ENCODE results near the gene PTGES. TPM values are rescaled to one million over a fixed set of nuclear protein-coding genes. Genes with fewer than 3 reads are reported as not detected.
"Not testable (repeated sequence)": the region's sequence is repeated elsewhere in the genome, so short reads cannot be mapped to it uniquely, and the experiment has no call there.

PTGES gene
- total RNA-seq, 1 experiment from 2014 or later: 2.4 TPM

DNA sequence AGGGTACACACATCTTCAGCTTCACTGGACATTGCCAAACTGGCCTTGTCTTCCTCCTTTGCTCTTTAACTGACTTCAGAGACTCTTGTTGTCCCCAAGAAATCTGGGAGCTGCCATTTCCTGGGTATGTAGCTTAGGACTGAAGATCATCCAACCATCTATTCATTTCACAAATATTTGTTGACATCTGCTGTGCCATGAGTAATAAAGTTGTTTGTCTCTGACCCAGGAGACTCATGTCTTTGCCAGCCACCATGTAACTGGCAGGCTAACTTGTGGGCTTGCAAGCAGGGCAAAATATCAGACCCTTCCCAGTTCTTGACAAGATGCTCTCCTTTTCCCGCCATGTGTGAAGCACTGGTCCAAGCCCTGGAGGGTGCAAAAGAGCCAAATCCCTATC lies 33.0 kb upstream of the PTGES start:
- DNase-seq: no peak

DNA sequence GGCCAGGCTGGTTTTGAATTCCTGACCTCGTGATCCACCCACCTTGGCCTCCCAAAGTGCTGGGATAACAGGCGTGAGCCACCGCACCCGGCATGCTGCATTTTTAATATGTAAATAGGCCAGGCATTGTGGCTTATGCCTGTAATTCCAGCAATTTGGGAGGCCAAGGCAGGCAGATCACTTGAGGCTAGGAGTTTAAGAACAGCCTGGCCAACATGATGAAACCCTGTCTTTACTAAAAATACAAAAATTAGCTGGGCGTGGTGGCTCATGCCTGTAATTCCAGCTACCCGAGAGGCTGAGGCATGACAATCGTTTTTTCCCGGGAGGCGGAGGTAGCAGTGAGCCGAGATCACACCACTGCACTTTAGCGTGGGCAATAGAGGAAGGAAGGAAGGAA lies 32.1 kb upstream of the PTGES start:
- H4K91ac ChIP-seq (ENCODE audit: insufficient read length, low read depth, low read length); H3K14ac ChIP-seq (ENCODE audit: insufficient read depth, low read length); DNase-seq; H4K5ac ChIP-seq (ENCODE audit: insufficient read length, low read depth, low read length); H2BK12ac ChIP-seq (ENCODE audit: insufficient read length, low read depth, low read length); H4K8ac ChIP-seq (replicated peaks; ENCODE audit: insufficient read length, low read depth, low read length); H3K79me1 ChIP-seq (ENCODE audit: insufficient read depth, low read depth, low read length, poor library complexity, severe bottlenecking); H3K79me2 ChIP-seq (ENCODE audit: insufficient read depth, low read length); H3T11ph ChIP-seq (ENCODE audit: low read length); H3K4me3 Mint-ChIP-seq; H3K27me3 ChIP-seq (ENCODE audit: insufficient read depth, low read length); H3K4me1 Mint-ChIP-seq; H3K4me1 ChIP-seq (ENCODE audit: insufficient read depth, low read length); H3K23me2 ChIP-seq (ENCODE audit: insufficient read length, low read depth, low read length, poor library complexity, severe bottlenecking); H3K9me3 ChIP-seq (ENCODE audit: control insufficient read depth, low read depth, low read length); H2BK15ac ChIP-seq (ENCODE audit: low read depth, low read length); H3K4ac ChIP-seq (ENCODE audit: low read depth, low read length); H2BK5ac ChIP-seq (ENCODE audit: insufficient read length, low read length); H3K36me3 Mint-ChIP-seq (ENCODE audit: insufficient read depth in 1 of 3, low read depth in 3 of 3); H3K23ac ChIP-seq (ENCODE audit: insufficient read length, low read depth, low read length); H2AFZ ChIP-seq (ENCODE audit: low read length); H2AK5ac ChIP-seq (ENCODE audit: insufficient read length, low read length); H3K27ac ChIP-seq (ENCODE audit: insufficient read length, low read depth, low read length); H2BK20ac ChIP-seq (ENCODE audit: low read depth, low read length, poor library complexity, severe bottlenecking); H2BK120ac ChIP-seq (ENCODE audit: low read depth, low read length, poor library complexity, severe bottlenecking); H3K18ac ChIP-seq (ENCODE audit: insufficient read length, low read depth, low read length); H3K9me3 Mint-ChIP-seq; H4K20me1 ChIP-seq (ENCODE audit: control insufficient read depth, insufficient read depth, insufficient read length); H3K4me2 ChIP-seq (ENCODE audit: insufficient read depth, insufficient read length, low read length); H3K56ac ChIP-seq (ENCODE audit: insufficient read length, low read depth, low read length); H3K9ac ChIP-seq (ENCODE audit: extremely low read depth, insufficient read length, low read length): not testable (repeated sequence)
- H3K27ac Mint-ChIP-seq: peak overlapping the region in 1 of 3 experiments; percentile 7; a peak in 1 of 7 replicates
- no CpG with 5 or more reads among the region's 11 CpGs for WGBS (ENCODE audit: extremely low coverage, insufficient read length, low lambda C conversion rate)
- H3K27me3 Mint-ChIP-seq (ENCODE audit: low read depth): peaks cover 27% of the 10 kb centered on the region

More for the DNA sequence above, 33.0 kb upstream of the PTGES start:
- Histone ChIP-seq H3K23ac (ENCODE audit: insufficient read length, low read depth, low read length) (no peak overlapping the region), H3K56ac (ENCODE audit: insufficient read length, low read depth, low read length) (no peak overlapping the region), H3K9me3 (ENCODE audit: control insufficient read depth, low read depth, low read length) (no peaks in the 10 kb centered on the region), H2BK20ac (ENCODE audit: low read depth, low read length, poor library complexity, severe bottlenecking) (no peak overlapping the region), H3K4me2 (ENCODE audit: insufficient read depth, insufficient read length, low read length) (no peak overlapping the region), H3K4ac (ENCODE audit: low read depth, low read length) (no peak overlapping the region), H3K27ac (ENCODE audit: insufficient read length, low read depth, low read length) (no peak overlapping the region), H3K18ac (ENCODE audit: insufficient read length, low read depth, low read length) (no peak overlapping the region), H3K4me1 (ENCODE audit: insufficient read depth, low read length) (no peaks in the 10 kb centered on the region), H2BK5ac (ENCODE audit: insufficient read length, low read length) (no peak overlapping the region), H3K9ac (ENCODE audit: extremely low read depth, insufficient read length, low read length) (no peak overlapping the region), H3K23me2 (ENCODE audit: insufficient read length, low read depth, low read length, poor library complexity, severe bottlenecking) (no peaks in the 10 kb centered on the region), H4K20me1 (ENCODE audit: control insufficient read depth, insufficient read depth, insufficient read length) (no peaks in the 10 kb centered on the region), H3K14ac (ENCODE audit: insufficient read depth, low read length) (no peak overlapping the region), H3K79me2 (ENCODE audit: insufficient read depth, low read length) (no peaks in the 10 kb centered on the region), H3K79me1 (ENCODE audit: insufficient read depth, low read depth, low read length, poor library complexity, severe bottlenecking) (no peaks in the 10 kb centered on the region), H4K91ac (ENCODE audit: insufficient read length, low read depth, low read length) (no peak overlapping the region), H4K5ac (ENCODE audit: insufficient read length, low read depth, low read length) (no peak overlapping the region), H4K8ac (replicated peaks; ENCODE audit: insufficient read length, low read depth, low read length) (no peak overlapping the region), H3T11ph (ENCODE audit: low read length) (no peak overlapping the region), H2BK12ac (ENCODE audit: insufficient read length, low read depth, low read length) (no peak overlapping the region), H3K27me3 (ENCODE audit: insufficient read depth, low read length) (no peaks in the 10 kb centered on the region), H2BK15ac (ENCODE audit: low read depth, low read length) (no peak overlapping the region), H2AK5ac (ENCODE audit: insufficient read length, low read length) (no peak overlapping the region), H2AFZ (ENCODE audit: low read length) (no peak overlapping the region), H2BK120ac (ENCODE audit: low read depth, low read length, poor library complexity, severe bottlenecking) (no peak overlapping the region)
- Mint-ChIP-seq H3K4me3 (no peak overlapping the region), H3K9me3 (no peaks in the 10 kb centered on the region; a peak in 1 of 5 replicates), H3K4me1 (peaks cover 2% of the 10 kb centered on the region in 2 experiments; a peak in 2 of 4 replicates), H3K27me3 (ENCODE audit: low read depth) (peaks cover 26% of the 10 kb centered on the region), H3K36me3 (ENCODE audit: insufficient read depth in 1 of 3, low read depth in 3 of 3) (no peaks in the 10 kb centered on the region), H3K27ac (no peak overlapping the region)
- WGBS (ENCODE audit: extremely low coverage, insufficient read length, low lambda C conversion rate): no CpG with 5 or more reads among the region's 1 CpG
- TF ChIP-seq, protein P1, sequence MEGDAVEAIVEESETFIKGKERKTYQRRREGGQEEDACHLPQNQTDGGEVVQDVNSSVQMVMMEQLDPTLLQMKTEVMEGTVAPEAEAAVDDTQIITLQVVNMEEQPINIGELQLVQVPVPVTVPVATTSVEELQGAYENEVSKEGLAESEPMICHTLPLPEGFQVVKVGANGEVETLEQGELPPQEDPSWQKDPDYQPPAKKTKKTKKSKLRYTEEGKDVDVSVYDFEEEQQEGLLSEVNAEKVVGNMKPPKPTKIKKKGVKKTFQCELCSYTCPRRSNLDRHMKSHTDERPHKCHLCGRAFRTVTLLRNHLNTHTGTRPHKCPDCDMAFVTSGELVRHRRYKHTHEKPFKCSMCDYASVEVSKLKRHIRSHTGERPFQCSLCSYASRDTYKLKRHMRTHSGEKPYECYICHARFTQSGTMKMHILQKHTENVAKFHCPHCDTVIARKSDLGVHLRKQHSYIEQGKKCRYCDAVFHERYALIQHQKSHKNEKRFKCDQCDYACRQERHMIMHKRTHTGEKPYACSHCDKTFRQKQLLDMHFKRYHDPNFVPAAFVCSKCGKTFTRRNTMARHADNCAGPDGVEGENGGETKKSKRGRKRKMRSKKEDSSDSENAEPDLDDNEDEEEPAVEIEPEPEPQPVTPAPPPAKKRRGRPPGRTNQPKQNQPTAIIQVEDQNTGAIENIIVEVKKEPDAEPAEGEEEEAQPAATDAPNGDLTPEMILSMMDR (conservative IDR thresholded peaks at IDR 0.05): no peak

Data from H9 (cell line).